ENCODE results near the gene TMED1. TPM values are rescaled to one million over a fixed set of nuclear protein-coding genes. Genes with fewer than 3 reads are reported as not detected.
A peak's percentile ranks its signal among the peaks of the same experiment; 100 is the strongest.

TMED1 gene
- total RNA-seq, 1 donor from 2014 or later: 16.4 TPM

DNA sequence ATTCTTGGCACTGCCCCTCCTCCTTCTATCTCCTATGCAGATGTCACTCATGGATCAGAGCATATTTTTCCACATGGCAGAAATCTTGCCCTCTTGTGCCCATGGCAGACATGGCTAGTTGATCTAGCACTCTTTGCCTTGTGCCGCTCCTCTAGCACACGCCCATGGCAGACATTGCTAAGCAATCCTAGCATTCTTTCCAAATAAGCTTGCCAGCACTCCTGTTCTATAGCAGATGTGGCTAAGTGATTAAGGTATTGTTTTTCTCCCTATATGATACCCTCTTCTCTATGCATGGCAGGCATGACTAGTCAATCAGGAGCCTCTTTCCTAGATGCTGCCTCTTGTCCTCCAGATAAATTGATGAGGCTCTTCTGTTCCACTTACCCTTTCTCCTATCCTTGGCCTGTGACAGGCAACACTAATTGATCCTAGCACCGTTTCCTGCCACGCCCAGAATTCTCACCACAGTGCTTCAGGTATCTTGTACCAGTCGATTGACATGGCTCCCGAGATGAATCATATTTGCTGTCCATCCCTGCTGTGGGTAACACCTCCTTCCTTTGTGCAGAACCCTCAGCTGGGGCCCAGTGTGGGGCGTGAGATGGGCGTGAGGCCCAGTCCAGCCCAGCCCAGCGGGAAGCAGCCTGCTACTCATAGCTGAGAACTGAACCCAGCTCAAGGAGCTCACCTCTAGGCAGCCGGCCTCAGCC is 26.9 kb downstream of the TMED1 start:
- peak; percentile 93 for ATAC-seq

DNA sequence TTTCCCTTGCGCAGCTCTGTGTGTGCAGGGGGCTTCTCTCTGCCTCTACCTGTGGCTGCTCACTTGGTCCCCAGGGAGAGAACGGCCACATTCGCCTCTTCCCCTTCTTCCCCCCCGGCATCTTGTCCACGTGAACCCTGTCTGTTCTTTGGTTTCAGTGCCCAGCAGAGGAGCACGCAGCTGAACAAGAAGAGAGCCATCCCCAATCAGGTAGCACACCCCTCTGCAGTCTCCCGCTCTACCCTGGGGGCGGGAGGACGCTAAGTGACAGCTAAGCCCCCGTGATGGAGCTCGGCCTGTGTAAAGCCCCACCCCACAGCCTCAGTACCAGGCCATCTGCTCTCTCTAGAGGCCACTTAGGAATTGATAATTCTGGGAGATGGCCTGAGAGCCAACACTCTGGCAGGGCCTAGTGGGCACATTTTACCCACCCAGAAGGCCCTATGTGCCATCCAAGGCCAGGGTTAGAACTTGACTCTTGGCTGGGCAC is 30.2 kb downstream of the TMED1 start:
- no peak for ATAC-seq

DNA sequence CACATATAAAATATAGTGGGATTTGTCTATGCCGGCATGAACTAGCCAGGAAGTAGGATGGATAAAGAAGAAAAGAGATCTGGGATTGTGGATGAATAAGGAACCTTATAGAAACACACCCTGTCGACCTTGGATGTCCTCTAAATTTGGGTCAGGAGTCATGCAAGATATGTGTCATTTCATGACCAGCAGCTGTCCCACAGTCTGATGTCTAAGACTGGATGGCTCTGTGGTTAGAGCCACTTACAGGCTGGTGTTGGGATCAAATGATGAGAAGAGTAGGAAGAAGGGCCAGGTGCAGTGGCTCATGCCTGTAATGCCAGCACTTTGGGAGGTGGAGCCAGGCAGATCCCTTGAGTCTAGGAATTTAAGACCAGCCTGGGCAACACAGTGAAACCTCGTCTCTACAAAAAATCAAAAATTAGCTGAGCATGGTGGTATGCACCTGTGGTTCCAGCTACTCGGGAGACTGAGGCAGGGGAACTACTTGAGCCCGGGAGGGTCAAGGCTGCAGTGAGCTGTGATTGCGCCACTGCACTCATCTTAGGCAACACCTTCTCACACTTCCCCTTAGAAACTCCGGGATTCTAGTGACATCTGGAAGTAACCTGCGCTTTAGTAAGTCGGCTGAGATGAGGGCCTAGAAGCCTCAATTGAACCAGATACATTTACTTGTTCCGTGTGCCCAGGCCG is 30.8 kb downstream of the TMED1 start:
- ATAC-seq: no peak

DNA sequence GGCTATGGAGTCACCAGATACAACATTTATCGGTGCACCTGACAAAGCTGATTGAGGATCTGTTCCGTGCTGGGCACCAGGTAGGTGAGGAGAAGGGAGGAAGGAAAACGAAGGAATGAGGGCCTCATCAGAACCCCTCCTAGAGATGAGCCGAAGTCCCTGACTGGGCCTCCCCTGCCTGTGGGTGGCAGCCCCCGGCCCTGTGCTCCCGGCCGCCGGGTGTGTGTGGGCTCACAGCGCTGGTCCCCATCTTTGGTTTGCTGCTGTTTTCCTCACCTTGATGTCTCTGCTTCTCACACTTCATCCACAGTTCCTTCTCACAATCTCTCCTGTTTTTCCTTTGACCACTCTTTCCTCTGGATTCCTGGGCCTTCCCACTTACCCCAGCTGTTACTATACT is 32.8 kb downstream of the TMED1 start:
- no peak for ATAC-seq

DNA sequence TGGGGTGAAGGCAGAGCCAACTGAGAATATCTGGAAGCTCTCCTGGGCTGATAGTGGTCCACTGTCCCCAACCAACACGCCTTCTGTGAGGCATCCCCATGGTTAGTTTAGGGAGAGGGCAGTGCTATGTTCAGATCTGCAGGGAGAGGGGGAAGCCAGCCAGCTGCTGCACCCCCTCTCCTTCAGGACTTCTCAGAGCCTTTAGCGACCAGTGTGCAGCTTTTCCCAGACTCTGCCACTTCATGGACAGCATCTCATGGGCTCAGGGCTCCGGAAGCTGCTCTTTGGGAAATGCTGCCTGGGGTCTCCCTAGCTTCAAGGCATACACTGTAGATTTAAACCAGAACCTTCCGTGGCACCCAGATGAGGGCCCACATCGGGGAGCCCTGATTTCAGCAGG is 33.5 kb downstream of the TMED1 start:
- ATAC-seq: no peak

DNA sequence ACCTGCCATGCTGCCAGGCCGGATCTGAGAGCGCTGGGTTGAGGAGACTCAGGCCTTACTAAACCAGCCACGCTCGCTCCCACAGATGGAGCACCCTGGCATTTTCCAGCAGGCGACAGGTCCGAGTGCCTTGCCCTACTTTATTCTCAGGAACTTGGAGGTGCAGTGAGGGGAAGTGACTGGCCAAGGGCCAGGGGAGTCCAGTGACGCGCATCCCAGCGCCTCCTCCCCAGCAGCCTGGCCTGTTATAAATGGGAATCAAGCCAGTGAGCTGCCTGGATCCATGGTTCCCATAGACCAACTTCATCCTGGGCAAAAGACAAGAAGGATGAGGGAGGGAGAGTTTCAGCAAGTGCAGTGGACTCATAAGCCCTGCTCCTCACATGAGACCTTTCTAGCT is 35.5 kb downstream of the TMED1 start:
- ATAC-seq: no peak

DNA sequence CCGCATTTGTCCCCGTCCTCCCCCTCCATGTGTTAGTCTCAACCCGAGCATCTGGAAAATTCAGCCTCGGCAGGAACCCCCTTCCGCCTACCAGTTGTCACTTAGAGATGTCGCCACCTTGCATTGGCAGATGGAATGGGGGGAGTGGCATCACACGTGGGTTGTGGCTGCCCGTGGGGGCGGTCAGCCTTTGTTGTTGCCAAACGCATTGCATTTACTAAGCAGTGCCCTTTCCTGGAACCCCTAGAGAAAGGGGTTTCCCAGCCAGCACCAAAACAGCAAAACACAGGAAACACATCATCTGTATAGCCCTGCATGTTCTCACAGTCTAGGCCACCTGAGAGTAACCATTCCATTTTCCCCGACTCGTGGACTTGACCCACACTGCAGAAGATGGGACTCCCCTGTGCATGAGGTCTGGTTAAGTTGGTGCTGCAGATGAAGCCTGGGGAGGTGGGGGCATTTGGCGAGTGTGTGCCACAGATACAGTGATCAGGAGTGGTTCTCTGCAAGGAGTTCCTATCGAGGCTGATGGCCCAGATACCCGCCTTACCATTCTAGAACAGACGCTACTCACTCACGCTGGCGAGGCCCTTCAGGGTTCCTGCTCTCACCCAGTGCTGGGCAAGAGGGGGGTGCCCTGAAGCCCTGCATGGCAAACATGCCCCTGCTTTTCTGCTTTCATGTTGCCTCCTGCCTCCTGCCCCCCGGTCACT is 38.3 kb downstream of the TMED1 start:
- ATAC-seq: no peak

DNA sequence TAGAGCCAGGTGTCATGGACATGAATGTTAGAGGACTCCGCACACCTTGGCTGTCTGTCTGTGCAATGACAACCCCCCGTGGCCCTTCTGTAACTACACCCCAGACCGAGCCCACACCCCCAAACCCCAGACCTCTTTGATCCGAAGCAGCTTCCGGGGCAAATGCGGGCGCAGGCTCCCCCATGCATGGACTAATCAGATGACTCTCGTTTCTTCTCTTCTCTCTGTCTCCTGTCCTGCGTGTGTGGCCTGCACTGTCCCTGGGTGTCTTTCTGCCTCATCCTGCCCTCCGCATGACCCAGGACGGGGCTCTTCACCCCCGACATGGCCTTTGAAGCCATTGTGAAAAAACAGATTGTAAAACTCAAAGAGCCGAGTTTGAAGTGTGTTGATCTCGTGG is 38.9 kb downstream of the TMED1 start:
- no peak for ATAC-seq

DNA sequence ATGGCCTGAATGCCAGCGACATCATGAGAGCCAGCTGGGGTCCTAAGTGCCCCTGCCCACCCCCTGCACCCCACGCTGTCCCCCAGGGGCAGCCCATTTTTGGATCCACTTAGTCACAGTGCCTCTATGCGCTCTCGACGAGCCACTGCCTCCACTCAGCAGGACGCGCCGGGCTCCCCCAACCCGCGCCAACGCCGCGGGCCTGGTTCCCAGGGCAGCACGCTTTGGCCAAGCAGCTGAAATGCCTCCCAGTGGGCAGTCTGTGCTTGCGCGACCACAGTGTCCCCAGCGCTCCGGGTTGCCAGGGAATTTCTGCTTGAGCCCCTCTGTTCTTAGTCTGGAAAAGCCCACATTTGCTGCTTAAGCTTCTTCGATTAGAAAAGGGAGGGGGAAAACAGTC is 39.4 kb downstream of the TMED1 start:
- peak; percentile 6 for ATAC-seq

DNA sequence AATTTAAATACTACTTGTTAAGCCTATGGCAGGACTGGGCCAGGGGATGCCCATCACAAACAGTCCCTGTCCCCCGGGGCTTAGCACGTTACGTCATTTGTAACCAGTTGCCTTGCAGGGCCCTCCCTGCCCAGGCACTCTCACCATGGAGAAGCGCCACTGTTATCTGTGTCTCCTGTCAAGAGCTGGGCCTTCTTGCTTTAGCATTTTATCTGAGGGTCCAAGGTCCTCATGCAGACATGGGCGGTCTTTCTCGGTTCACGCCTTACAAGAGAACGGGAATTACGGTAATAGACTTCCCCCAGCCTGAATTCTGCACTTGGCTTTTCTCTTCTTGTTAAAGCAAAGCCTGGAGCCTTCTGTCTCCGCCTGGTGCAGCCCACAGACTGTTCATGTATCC is 46.1 kb downstream of the TMED1 start:
- no peak for ATAC-seq

DNA sequence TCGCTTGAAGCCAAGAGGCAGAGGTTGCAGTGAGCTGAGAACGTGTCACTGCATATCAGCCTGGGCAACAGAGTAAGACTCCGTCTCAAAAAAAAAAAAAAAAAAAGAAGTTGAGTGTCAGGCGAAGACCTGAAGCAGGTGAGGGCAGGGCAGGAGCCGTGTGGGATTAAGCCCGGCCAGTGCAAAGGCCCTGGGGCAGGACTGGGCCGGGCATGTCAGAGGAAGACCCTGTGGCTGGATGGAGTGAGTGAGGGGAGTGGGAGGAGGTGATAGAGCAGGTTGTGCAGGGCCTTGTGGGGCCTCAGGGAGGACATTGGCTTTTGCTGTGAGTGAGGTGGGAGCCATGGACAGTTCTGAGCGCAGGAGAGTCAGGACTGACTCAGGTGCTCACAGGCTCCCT is 47.9 kb downstream of the TMED1 start:
- ATAC-seq: no peak

DNA sequence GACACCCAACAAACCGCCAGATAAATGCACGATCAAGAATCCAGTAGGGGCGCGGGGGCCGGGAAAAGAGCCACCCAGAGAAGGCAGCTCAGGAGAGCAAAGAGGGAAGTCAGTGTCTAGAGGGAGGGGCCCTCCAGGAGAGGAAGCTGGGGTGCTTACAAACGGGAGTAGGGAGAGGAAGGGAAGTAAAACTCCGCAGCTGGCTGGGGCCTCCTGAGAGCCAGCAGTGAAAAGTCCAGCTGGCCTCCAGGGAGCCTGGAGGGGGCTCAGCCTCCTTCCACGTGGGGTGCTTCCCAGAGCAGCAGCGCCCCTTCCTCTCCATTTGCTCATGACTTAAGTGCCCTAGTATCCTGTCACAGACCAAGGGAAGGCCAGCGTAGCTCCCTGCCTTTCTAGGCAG is 51.8 kb downstream of the TMED1 start:
- no peak for ATAC-seq

DNA sequence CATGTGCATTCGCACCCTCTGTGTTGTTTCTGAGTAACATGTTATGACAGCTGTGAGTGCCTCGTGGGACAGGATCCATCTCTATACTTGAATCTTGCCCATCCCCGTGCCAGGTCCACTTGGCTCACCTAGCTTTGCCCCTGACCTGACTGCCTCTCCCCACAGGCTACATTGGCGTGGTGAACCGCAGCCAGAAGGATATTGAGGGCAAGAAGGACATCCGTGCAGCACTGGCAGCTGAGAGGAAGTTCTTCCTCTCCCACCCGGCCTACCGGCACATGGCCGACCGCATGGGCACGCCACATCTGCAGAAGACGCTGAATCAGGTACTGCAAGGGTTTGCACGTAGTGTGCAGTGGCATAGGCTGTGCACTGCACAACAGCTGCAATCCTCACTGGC is 53.2 kb downstream of the TMED1 start:
- ATAC-seq: no peak

Other genes with a start within 250 kb of the TMED1 start
- 61.5 TPM for gene AP1M2, start 248.9 kb downstream of the TMED1 start, total RNA-seq
- 109 TPM for gene SLC44A2, start 210.7 kb downstream of the TMED1 start, total RNA-seq
- gene ILF3, start 181.9 kb downstream of the TMED1 start, total RNA-seq: 160 TPM
- gene QTRT1, start 134.8 kb downstream of the TMED1 start, total RNA-seq: 30.5 TPM
- 79.8 TPM for gene DNM2, start 118.1 kb downstream of the TMED1 start, total RNA-seq
- gene C19orf38, start 12.2 kb upstream of the TMED1 start, total RNA-seq: not detected
- gene CARM1, start 35.3 kb upstream of the TMED1 start, total RNA-seq: 40.3 TPM
- gene YIPF2, start 92.4 kb upstream of the TMED1 start, total RNA-seq: 43.1 TPM
- gene TIMM29, start 92.6 kb upstream of the TMED1 start, total RNA-seq: 14.3 TPM
- gene SMARCA4, start 124.8 kb upstream of the TMED1 start, total RNA-seq: 93.2 TPM